CD14-positive monocyte (primary cell): ENCODE results near the gene SLC31A1. TPM values are rescaled to one million over a fixed set of nuclear protein-coding genes. Genes with fewer than 3 reads are reported as not detected.

Experiments used
- DNase-seq, 3 donors: peaks; one replicate each; pipeline ENCODE4 v3.0.0-alpha.2; 2011 to 2022
- H2AFZ ChIP-seq: 2 replicates; pipeline ENCODE4 v1.6.0; 2012; ENCODE audit warnings: mild to moderate bottlenecking, low read depth, low read length, inconsistent platforms; ENCODE audit not compliant: insufficient read depth, poor library complexity, severe bottlenecking
- H3K27ac ChIP-seq, 2 donors: 1 replicate in 1 of 2; 2 replicates in 1 of 2; pipeline ENCODE4 v1.5.1; 2012 to 2013; ENCODE audit warnings: low read length in 2 of 2, control low read depth in 1 of 2, inconsistent platforms in 1 of 2, low read depth in 1 of 2, mild to moderate bottlenecking in 1 of 2
- H3K27me3 ChIP-seq, 2 donors: one replicate each; pipeline versions ENCODE4 v1.6.0 to v1.6.1; 2011 to 2013; ENCODE audit warnings: low read length in 2 of 2; ENCODE audit not compliant: control insufficient read depth in 2 of 2, insufficient read depth in 2 of 2
- H3K36me3 ChIP-seq, 2 donors: replicated peaks in 1 of 2; 1 replicate in 1 of 2; 2 replicates in 1 of 2; pipeline versions ENCODE4 v1.5.1 to v1.6.1; 2012 to 2013; ENCODE audit warnings: low read length in 2 of 2, control low read depth in 1 of 2, inconsistent platforms in 1 of 2, mild to moderate bottlenecking in 1 of 2; ENCODE audit not compliant: insufficient read depth in 2 of 2, control insufficient read depth in 1 of 2
- H3K4me1 ChIP-seq, 2 donors: 1 replicate in 1 of 2; 2 replicates in 1 of 2; pipeline versions ENCODE4 v1.5.1 to v1.6.1; 2012 to 2013; ENCODE audit warnings: low read length in 2 of 2, control low read depth in 1 of 2, inconsistent platforms in 1 of 2, mild to moderate bottlenecking in 1 of 2, moderate library complexity in 1 of 2; ENCODE audit not compliant: insufficient read depth in 2 of 2, control insufficient read depth in 1 of 2
- H3K4me2 ChIP-seq: replicated peaks from 2 replicates; pipeline ENCODE3; 2012; ENCODE audit warnings: low read length, moderate library complexity, mild to moderate bottlenecking; ENCODE audit not compliant: poor library complexity, severe bottlenecking; ENCODE audit errors: extremely low read depth
- H3K4me3 ChIP-seq, 3 experiments: fragments of 200-600 bp in 1 of 3; sonication (generic) in 1 of 3; replicated peaks in 1 of 3; 1 replicate in 2 of 3; 2 replicates in 1 of 3; pipeline ENCODE4 v1.5.1; 2011 to 2013; ENCODE audit warnings: low read length in 3 of 3, mild to moderate bottlenecking in 3 of 3, control low read depth in 2 of 3, low read depth in 2 of 3, inconsistent platforms in 1 of 3, moderate library complexity in 1 of 3
- H3K79me2 ChIP-seq: 2 replicates; pipeline ENCODE4 v1.6.0; 2012; ENCODE audit warnings: mild to moderate bottlenecking, control low read depth, inconsistent platforms, low read length, moderate library complexity; ENCODE audit not compliant: insufficient read depth
- H3K9ac ChIP-seq: 2 replicates; pipeline ENCODE4 v1.6.0; 2017; ENCODE audit warnings: low read length, mild to moderate bottlenecking; ENCODE audit not compliant: insufficient read depth, poor library complexity, severe bottlenecking
- H3K9me3 ChIP-seq, 2 donors: replicated peaks in 1 of 2; 1 replicate in 1 of 2; 2 replicates in 1 of 2; pipeline versions ENCODE4 v1.5.1 to v1.6.1; 2012 to 2013; ENCODE audit warnings: low read length in 2 of 2, control low read depth in 1 of 2; ENCODE audit not compliant: control insufficient read depth in 1 of 2, insufficient read depth in 1 of 2
- H4K20me1 ChIP-seq: 2 replicates; pipeline ENCODE4 v1.6.0; 2012; ENCODE audit warnings: mild to moderate bottlenecking, low read length, control low read depth, moderate library complexity; ENCODE audit not compliant: insufficient read depth
- H3K27ac Mint-ChIP-seq, 7 donors: one replicate each; pipeline ENCODE4 v1.8.0; 2020; ENCODE audit warnings: mild to moderate bottlenecking in 7 of 7, mixed read lengths in 7 of 7, moderate library complexity in 6 of 7, inconsistent platforms in 2 of 7
- H3K27me3 Mint-ChIP-seq, 3 donors: one replicate each; pipeline ENCODE4 v1.8.0; 2021 to 2022; ENCODE audit warnings: low read depth in 3 of 3, mild to moderate bottlenecking in 3 of 3, mixed read lengths in 3 of 3, moderate library complexity in 3 of 3, inconsistent platforms in 1 of 3
- H3K36me3 Mint-ChIP-seq, 2 donors: one replicate each; pipeline ENCODE4 v1.8.0; 2020; ENCODE audit warnings: mixed read lengths in 2 of 2, inconsistent platforms in 1 of 2, mild to moderate bottlenecking in 1 of 2
- H3K4me1 Mint-ChIP-seq: one replicate; pipeline ENCODE4 v1.8.0; 2020; ENCODE audit warnings: mild to moderate bottlenecking, mixed read lengths
- H3K4me3 Mint-ChIP-seq, 2 donors: one replicate each; pipeline ENCODE4 v1.8.0; 2020; ENCODE audit warnings: mild to moderate bottlenecking in 2 of 2, mixed read lengths in 2 of 2, moderate library complexity in 1 of 2
- H3K9me3 Mint-ChIP-seq, 7 donors: one replicate each; pipeline ENCODE4 v1.8.0; 2020 to 2022; ENCODE audit warnings: mixed read lengths in 7 of 7, mild to moderate bottlenecking in 6 of 7, moderate library complexity in 6 of 7, inconsistent platforms in 2 of 7
- WGBS: methylation state at CpG from one replicate; pipeline ENCODE4 v1.1.5; 2013; ENCODE audit warnings: missing lambda C conversion rate; ENCODE audit not compliant: insufficient coverage; 5-methylcytosine and 5-hydroxymethylcytosine counted together
- intact Hi-C, 2 donors: fragments of 100-400 bp; cut with micrococcal nuclease; formaldehyde crosslinking; loops; one replicate each; pipeline versions ENCODE4 v1.15.0 to v1.15.1; 2023
- polyA plus RNA-seq, 3 donors: library from polyadenylated mRNA; depleted of rRNA in 1 of 3; unstranded in 2 of 3; stranded (reverse) in 1 of 3; fragments of 300-500 nt in 2 of 3; fragments of >200 nt in 1 of 3; fragmentation: Illumina TruSeq in 2 of 3; gene quantifications; 1 replicate in 2 of 3; 2 replicates in 1 of 3; pipeline ENCODE4 v1.2.3, GENCODE V29; 2012 to 2021
- TF ChIP-seq, protein P1 (sequence below): fragments of 200-600 bp; IDR thresholded peaks from one replicate; pipeline ENCODE4 v1.8.0; 2022; ENCODE audit warnings: antibody characterized with exemption, mild to moderate bottlenecking

Gene SLC31A1
- polyA plus RNA-seq, 3 donors: 20.4 to 49.0 (median 38.8) TPM

DNA sequence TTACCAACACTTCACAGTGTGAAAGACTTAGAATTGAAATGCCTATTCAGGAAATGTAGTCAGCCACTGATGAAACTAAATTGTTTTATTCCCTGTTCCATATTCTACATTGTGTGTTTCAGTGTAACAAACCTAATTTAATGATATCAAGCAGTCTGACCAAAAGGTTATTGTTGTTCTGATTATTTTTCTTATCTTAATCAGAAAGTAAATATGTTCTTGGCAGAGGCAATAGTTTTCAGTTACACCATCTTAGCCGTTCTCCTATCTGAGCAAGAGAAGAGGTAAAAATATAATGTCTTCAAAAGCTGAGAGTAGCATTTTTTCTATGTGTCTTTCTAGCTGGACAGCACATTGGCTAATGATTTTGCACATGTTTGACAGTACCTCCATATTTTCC lies 36.9 kb downstream of the SLC31A1 start:
- H3K9ac ChIP-seq: no peak overlapping the region
- Mint-ChIP-seq H3K4me3 (no peak overlapping the region), H3K27ac (no peak overlapping the region), H3K4me1 (peaks cover 12% of the 10 kb centered on the region), H3K27me3 (peaks cover 0 to 4% (median 0%) of the 10 kb centered on the region in 3 donors), H3K36me3 (peaks cover 56 to 72% of the 10 kb centered on the region in 2 donors), H3K9me3 (no peaks in the 10 kb centered on the region)
- no peak overlapping the region for H2AFZ ChIP-seq
- peaks cover 5% of the 10 kb centered on the region for H3K79me2 ChIP-seq
- H4K20me1 ChIP-seq: peaks cover 6% of the 10 kb centered on the region
- TF ChIP-seq, protein P1, sequence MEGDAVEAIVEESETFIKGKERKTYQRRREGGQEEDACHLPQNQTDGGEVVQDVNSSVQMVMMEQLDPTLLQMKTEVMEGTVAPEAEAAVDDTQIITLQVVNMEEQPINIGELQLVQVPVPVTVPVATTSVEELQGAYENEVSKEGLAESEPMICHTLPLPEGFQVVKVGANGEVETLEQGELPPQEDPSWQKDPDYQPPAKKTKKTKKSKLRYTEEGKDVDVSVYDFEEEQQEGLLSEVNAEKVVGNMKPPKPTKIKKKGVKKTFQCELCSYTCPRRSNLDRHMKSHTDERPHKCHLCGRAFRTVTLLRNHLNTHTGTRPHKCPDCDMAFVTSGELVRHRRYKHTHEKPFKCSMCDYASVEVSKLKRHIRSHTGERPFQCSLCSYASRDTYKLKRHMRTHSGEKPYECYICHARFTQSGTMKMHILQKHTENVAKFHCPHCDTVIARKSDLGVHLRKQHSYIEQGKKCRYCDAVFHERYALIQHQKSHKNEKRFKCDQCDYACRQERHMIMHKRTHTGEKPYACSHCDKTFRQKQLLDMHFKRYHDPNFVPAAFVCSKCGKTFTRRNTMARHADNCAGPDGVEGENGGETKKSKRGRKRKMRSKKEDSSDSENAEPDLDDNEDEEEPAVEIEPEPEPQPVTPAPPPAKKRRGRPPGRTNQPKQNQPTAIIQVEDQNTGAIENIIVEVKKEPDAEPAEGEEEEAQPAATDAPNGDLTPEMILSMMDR: no peak
- no peak overlapping the region for H3K4me2 ChIP-seq
- no peak overlapping the region for H3K27ac ChIP-seq
- H3K27me3 ChIP-seq: no peaks in the 10 kb centered on the region
- no CpG with 5 or more reads among the region's 1 CpG for WGBS
- peaks cover 14 to 15% of the 10 kb centered on the region in 2 donors for H3K4me1 ChIP-seq
- H3K9me3 ChIP-seq: no peaks in the 10 kb centered on the region
- H3K4me3 ChIP-seq: no peak overlapping the region
- H3K36me3 ChIP-seq: peaks cover 51 to 66% of the 10 kb centered on the region in 2 donors
- intact Hi-C loops: no loop called here
- DNase-seq: no peak

DNA sequence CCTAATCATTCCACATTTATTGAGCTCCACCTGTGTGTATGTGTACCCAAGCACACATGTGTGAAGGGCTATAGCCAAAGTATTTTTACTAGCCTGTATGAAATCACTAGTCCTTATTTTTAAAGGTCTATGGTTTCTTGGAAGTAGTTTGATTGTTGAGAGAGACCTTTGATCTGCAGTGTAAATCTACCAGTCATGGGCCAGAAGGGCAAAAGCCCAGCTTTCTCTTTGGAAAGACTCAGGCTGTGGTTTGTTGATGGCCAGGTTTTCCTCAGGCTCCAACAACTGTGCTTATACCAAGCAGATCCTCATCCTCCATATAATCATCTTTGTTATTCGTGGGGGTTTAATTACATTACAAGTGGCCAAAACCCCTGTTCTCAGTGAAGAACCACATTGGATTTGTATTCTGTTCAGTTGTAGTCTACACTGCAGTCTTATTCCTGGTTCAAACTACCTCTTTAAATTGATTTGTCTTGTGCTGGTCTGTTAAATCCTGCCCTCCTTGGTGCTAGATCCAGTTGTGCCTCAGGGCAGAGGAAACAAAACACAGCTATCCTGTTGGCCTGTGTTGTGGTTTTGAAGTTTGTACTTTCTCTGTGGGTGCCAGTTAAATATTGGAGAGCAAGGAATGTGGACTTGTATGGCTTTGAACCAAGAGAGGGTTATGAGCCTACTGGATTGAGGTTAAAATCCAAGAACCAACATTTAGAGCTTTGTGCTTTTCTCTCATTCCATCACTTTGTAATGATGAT lies 40.8 kb downstream of the SLC31A1 start:
- Histone ChIP-seq H3K27me3 (no peaks in the 10 kb centered on the region), H3K79me2 (no peaks in the 10 kb centered on the region), H3K9ac (no peak overlapping the region), H3K36me3 (peaks cover 55 to 84% of the 10 kb centered on the region in 2 donors), H3K4me2 (no peak overlapping the region), H3K9me3 (no peaks in the 10 kb centered on the region), H4K20me1 (no peaks in the 10 kb centered on the region), H3K4me1 (no peaks in the 10 kb centered on the region), H3K27ac (no peak overlapping the region), H3K4me3 (no peak overlapping the region), H2AFZ (no peak overlapping the region)
- TF ChIP-seq, protein P1: no peak
- H3K9me3 Mint-ChIP-seq: no peaks in the 10 kb centered on the region
- intact Hi-C loops: no loop called here
- H3K36me3 Mint-ChIP-seq: peaks cover 64 to 81% of the 10 kb centered on the region in 2 donors
- peaks cover 0 to 4% (median 0%) of the 10 kb centered on the region in 3 donors for H3K27me3 Mint-ChIP-seq
- H3K27ac Mint-ChIP-seq: peak overlapping the region in 1 of 7 donors; percentile 47
- no peaks in the 10 kb centered on the region for H3K4me1 Mint-ChIP-seq
- no CpG with 5 or more reads among the region's 1 CpG for WGBS
- no peak for DNase-seq
- no peak overlapping the region for H3K4me3 Mint-ChIP-seq
